Testis (tissue), 3 donors: ENCODE results near the gene PRR7. TPM values are rescaled to one million over a fixed set of nuclear protein-coding genes. Genes with fewer than 3 reads are reported as not detected.

Experiments
- DNase-seq: peaks from one replicate; pipeline ENCODE4 v3.0.0-alpha.2; 2019
- H3K27ac ChIP-seq, 2 donors: fragments of 200-600 bp; sonication (generic); one replicate each; pipeline ENCODE4 v1.5.1; 2019
- H3K27me3 ChIP-seq: fragments of 200-600 bp; sonication (generic); one replicate; pipeline ENCODE4 v1.5.1; 2019
- H3K36me3 ChIP-seq: fragments of 200-600 bp; sonication (generic); one replicate; pipeline ENCODE4 v1.5.1; 2017; ENCODE audit warnings: low read depth; ENCODE audit errors: missing control alignments
- H3K4me1 ChIP-seq: fragments of 200-600 bp; sonication (generic); one replicate; pipeline ENCODE4 v1.5.1; 2019
- H3K4me3 ChIP-seq, 2 donors: fragments of 200-600 bp; sonication (generic); one replicate each; pipeline ENCODE4 v1.5.1; 2017 to 2019
- H3K9me3 ChIP-seq: fragments of 200-600 bp; sonication (generic); one replicate; pipeline ENCODE4 v1.5.1; 2017
- CTCF ChIP-seq, 3 experiments: fragments of 450-650 bp in 2 of 3; fragments of 200-600 bp in 1 of 3; sonication (generic) in 1 of 3; IDR thresholded peaks; one replicate each; pipeline ENCODE4 v1.5.1; 2016 to 2019; ENCODE audit warnings: antibody characterized with exemption in 3 of 3, mild to moderate bottlenecking in 2 of 3, moderate library complexity in 1 of 3
- POLR2A ChIP-seq: fragments of 450-650 bp; IDR thresholded peaks from one replicate; pipeline ENCODE4 v1.6.1; 2017; ENCODE audit warnings: antibody characterized with exemption, mild to moderate bottlenecking, moderate library complexity
- WGBS, 2 donors: methylation state at CpG; one replicate each; pipeline ENCODE4 v1.1.5; 2018; 5-methylcytosine and 5-hydroxymethylcytosine counted together
- intact Hi-C: fragments of 100-400 bp; cut with DNase I; formaldehyde crosslinking; loops from one replicate; pipeline ENCODE4 v1.15.1; 2023; ENCODE audit warnings: low total_unique reads
- polyA plus RNA-seq: library from polyadenylated mRNA; stranded (reverse); fragments of 350-450 nt; fragmentation: Illumina TruSeq; extraction: RNeasy Lipid Tissue Mini Kit (QIAGEN cat#74804); gene quantifications from one replicate; pipeline ENCODE4 v1.2.3, GENCODE V29; 2014; ENCODE audit warnings: low read depth, low replicate concordance; ENCODE audit not compliant: insufficient read depth
- total RNA-seq, 2 donors: library from RNA; depleted of rRNA; stranded (reverse); fragments of >200 nt; gene quantifications; one replicate each; pipeline ENCODE4 v1.2.3, GENCODE V29; 2016

The PRR7 gene
- total and polyA plus RNA-seq, 3 donors from 2014 or later: 2.8 to 23.2 (median 19.9) TPM

GRCh38 chr5:177503351-177504085 lies 56.9 kb downstream of the PRR7 start:
- Histone ChIP-seq H3K27me3 (no peaks in the 10 kb centered on the region), H3K27ac (no peak overlapping the region), H3K4me1 (peaks cover 25% of the 10 kb centered on the region), H3K9me3 (no peaks in the 10 kb centered on the region), H3K36me3 (no peaks in the 10 kb centered on the region), H3K4me3 (no peak overlapping the region)
- intact Hi-C loops: loop anchor here (10.0 kb wide), 1 partner anchor 109 kb away; no protein-coding TSS in a partner anchor
- DNase-seq: no peak
- WGBS, 2 donors: 89 to 92% methylated on average over 18 to 19 of the region's 24 CpGs
- TF ChIP-seq CTCF (IDR thresholded peaks at IDR 0.05) (no peak), POLR2A (no peak)

GRCh38 chr5:177504086-177505056 lies 57.8 kb downstream of the PRR7 start:
- no peak for DNase-seq
- Histone ChIP-seq H3K4me1 (peaks cover 22% of the 10 kb centered on the region), H3K36me3 (no peaks in the 10 kb centered on the region), H3K27ac (no peak overlapping the region), H3K9me3 (no peaks in the 10 kb centered on the region), H3K27me3 (no peaks in the 10 kb centered on the region), H3K4me3 (no peak overlapping the region)
- 92% methylated on average over 5 to 29 of the region's 47 CpGs for WGBS, 2 donors
- intact Hi-C loops: loop anchor here (10.0 kb wide), 1 partner anchor 110 kb away; no protein-coding TSS in a partner anchor
- no peak for TF ChIP-seq CTCF (IDR thresholded peaks at IDR 0.05)
- no peak for TF ChIP-seq POLR2A

- no peaks in the 10 kb centered on the region for H3K36me3 ChIP-seq
- no peaks in the 10 kb centered on the region for H3K27me3 ChIP-seq
- WGBS, 2 donors: 90 to 98% methylated on average over 2 to 4 of the region's 4 CpGs
- H3K4me1 ChIP-seq: peaks cover 19% of the 10 kb centered on the region
- H3K27ac ChIP-seq: no peak overlapping the region
- no peak overlapping the region for H3K4me3 ChIP-seq
- no peak for TF ChIP-seq CTCF (IDR thresholded peaks at IDR 0.05)
- intact Hi-C loops: loop anchor here (10.0 kb wide), 1 partner anchor 110 kb away; no protein-coding TSS in a partner anchor
- DNase-seq: no peak
- no peaks in the 10 kb centered on the region for H3K9me3 ChIP-seq
Observed at GRCh38 chr5:177505075-177505474, 58.5 kb downstream of the PRR7 start.

Other genes starting within 250 kb of the PRR7 start
- gene RAB24, start 143.1 kb upstream of the PRR7 start, total RNA-seq: 10 to 100 TPM; 25.5 to 29.4 TPM
- gene RAB24, start 143.1 kb upstream of the PRR7 start, polyA plus RNA-seq: 19.2 TPM
- 10 to 100 TPM; 65.7 to 83.4 TPM for gene PRELID1, start 143.0 kb upstream of the PRR7 start, total RNA-seq
- 78.3 TPM for gene PRELID1, start 143.0 kb upstream of the PRR7 start, polyA plus RNA-seq
- gene MXD3, start 134.9 kb upstream of the PRR7 start, total RNA-seq: 10 to 100 TPM; 12.5 to 12.9 TPM
- 7.7 TPM for gene MXD3, start 134.9 kb upstream of the PRR7 start, polyA plus RNA-seq
- gene LMAN2, start 95.1 kb upstream of the PRR7 start, total RNA-seq: 100 to 1,000 TPM; 355 TPM
- gene LMAN2, start 95.1 kb upstream of the PRR7 start, polyA plus RNA-seq: 254 TPM
- 10 to 100 TPM; 39.2 to 40.5 TPM for gene RGS14, start 88.9 kb upstream of the PRR7 start, total RNA-seq
- gene RGS14, start 88.9 kb upstream of the PRR7 start, polyA plus RNA-seq: 25.3 TPM
- gene SLC34A1, start 62.4 kb upstream of the PRR7 start, total RNA-seq: under 1 TPM in 1 of 2 donors, not detected in 1; 0.19 TPM
- not detected for gene SLC34A1, start 62.4 kb upstream of the PRR7 start, polyA plus RNA-seq
- gene PFN3, start 46.2 kb upstream of the PRR7 start, total RNA-seq: 10 to 100 TPM; 27.5 to 45.7 TPM
- gene PFN3, start 46.2 kb upstream of the PRR7 start, polyA plus RNA-seq: 7.4 TPM
- gene F12, start 37.2 kb upstream of the PRR7 start, total RNA-seq: 1 to 10 TPM; 5.3 to 5.8 TPM
- gene F12, start 37.2 kb upstream of the PRR7 start, polyA plus RNA-seq: 4.9 TPM
- 10 to 100 TPM; 51.8 to 57.0 TPM for gene GRK6, start 20.1 kb upstream of the PRR7 start, total RNA-seq
- 32.6 TPM for gene GRK6, start 20.1 kb upstream of the PRR7 start, polyA plus RNA-seq
- gene DBN1, start 26.8 kb downstream of the PRR7 start, total RNA-seq: 10 to 100 TPM; 69.6 to 83.1 TPM
- 50.5 TPM for gene DBN1, start 26.8 kb downstream of the PRR7 start, polyA plus RNA-seq
- 100 to 1,000 TPM in 1 of 2 donors, 10 to 100 TPM in 1; 90.5 to 118 TPM for gene PDLIM7, start 50.8 kb downstream of the PRR7 start, total RNA-seq
- 72.2 TPM for gene PDLIM7, start 50.8 kb downstream of the PRR7 start, polyA plus RNA-seq
- gene DOK3, start 63.0 kb downstream of the PRR7 start, total RNA-seq: 10 to 100 TPM; 10.7 to 18.7 TPM
- 10.4 TPM for gene DOK3, start 63.0 kb downstream of the PRR7 start, polyA plus RNA-seq
- gene DDX41, start 70.1 kb downstream of the PRR7 start, total RNA-seq: 100 to 1,000 TPM; 193 to 197 TPM
- gene DDX41, start 70.1 kb downstream of the PRR7 start, polyA plus RNA-seq: 99.1 TPM
- gene FAM193B, start 107.7 kb downstream of the PRR7 start, total RNA-seq: 100 to 1,000 TPM; 111 to 157 TPM
- gene FAM193B, start 107.7 kb downstream of the PRR7 start, polyA plus RNA-seq: 81.3 TPM
- 100 to 1,000 TPM; 122 to 128 TPM for gene TMED9, start 145.4 kb downstream of the PRR7 start, total RNA-seq
- 140 TPM for gene TMED9, start 145.4 kb downstream of the PRR7 start, polyA plus RNA-seq
- gene B4GALT7, start 153.3 kb downstream of the PRR7 start, total RNA-seq: 10 to 100 TPM; 49.9 to 55.7 TPM
- 39.9 TPM for gene B4GALT7, start 153.3 kb downstream of the PRR7 start, polyA plus RNA-seq